Activated T-cell treated with anti-CD3 and anti-CD28 coated beads for 4 hours (primary cell): ENCODE measurements around the gene KLHDC10.
"Not testable (repeated sequence)": the region's sequence is repeated elsewhere in the genome, so short reads cannot be mapped to it uniquely, and the experiment has no call there.

ENCODE experiments used
- DNase-seq: peaks from one replicate; pipeline ENCODE4 v3.0.0-alpha.2; 2020

KLHDC10 gene

GRCh38 chr7:130160023-130160422 lies 89.7 kb downstream of the KLHDC10 start:
- no peak for DNase-seq

DNA sequence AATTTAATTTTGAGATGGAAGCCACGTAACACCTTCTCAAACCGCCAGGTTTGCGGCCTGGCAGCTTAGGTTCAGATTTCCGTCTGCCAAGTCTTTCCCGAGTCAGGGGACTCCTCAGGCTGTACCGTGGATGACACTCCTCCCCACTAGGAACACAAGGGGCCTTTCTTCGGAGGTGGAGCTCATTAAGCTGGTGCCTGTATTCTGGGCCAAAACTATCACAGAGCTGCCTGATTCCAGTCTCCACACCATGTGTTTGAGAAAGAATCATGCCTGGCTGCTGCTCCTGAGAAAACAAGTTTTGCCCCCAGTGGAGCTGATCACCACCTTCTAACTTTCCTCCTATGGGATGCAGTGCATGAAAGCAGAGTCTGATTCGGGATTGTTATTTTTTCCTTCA lies 90.1 kb downstream of the KLHDC10 start:
- DNase-seq = no peak

- no peak for DNase-seq
Measured at GRCh38 chr7:130162196-130162595, 91.9 kb downstream of the KLHDC10 start.

DNA sequence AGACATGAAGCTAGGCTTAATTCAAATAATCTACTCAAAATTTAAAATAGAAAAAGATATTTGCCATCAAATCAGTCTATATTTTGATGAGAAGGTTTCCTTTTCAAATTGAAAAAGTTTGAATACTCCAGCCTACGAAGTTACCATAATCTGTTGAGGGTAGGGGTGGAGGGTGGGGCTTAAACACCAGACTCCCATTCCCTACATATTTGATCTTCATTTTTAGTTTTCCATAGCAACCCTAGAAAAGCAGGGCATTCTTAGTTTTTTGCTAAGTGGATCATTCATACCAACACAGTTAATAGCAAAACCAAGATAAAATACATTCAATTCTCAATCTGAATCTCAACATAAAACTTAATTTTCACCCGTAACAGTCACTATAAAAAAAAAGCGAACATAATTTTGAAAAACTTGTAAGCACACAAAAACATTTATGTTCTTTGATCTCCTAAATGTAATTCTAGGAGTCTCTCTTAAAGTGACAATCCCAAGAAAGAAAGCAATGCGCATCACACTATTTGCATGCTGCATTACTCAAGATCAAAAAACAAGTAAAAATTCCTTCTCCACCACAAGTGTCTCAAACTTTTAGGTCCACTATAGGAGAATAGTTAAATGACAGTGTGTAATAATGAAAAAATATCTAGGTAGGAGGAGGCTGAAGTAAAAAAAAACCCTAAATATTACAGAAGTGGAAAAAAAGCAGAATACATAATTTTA lies 104.1 kb downstream of the KLHDC10 start:
- no peak for DNase-seq

DNA sequence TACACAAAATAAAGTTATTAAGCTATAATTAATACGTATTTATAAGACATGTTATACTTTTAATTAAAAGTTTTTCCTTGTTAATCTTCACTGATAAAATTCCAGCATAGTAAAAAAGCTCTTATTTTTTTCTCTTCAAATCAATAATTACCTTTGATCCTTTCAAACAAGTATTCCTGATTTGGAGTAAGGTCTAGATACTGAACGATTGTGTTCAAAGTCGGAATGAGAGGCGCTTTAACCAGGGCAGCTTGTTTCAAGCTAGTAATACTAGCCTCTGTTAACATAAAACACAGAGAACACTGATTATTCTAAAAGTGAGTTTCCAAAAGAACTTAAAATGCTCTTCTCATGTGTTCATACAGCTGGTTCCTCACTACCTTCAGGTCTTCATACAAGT lies 107.9 kb downstream of the KLHDC10 start:
- no peak for DNase-seq

DNA sequence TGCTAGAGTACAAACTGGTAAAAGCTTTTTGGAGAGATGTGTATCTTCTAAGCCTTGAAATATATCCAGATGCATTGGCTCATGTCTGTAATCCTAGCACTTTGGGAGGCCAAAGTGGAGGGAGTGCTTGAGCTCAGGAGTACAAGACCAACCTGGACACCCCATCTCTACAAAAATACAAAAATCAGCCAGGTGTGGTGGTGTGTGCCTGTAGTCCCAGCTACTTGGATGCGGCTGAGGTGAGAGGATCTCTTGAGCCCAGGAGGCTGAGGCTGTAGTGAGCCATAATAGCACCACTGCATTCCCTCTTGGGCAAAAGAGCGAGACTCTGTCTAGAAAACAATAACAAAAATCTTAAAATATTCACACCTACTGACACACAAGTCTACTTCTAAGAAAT lies 109.3 kb downstream of the KLHDC10 start:
- DNase-seq = no peak

- no peak for DNase-seq
Measured at GRCh38 chr7:130180571-130181262, 110.4 kb downstream of the KLHDC10 start.

DNA sequence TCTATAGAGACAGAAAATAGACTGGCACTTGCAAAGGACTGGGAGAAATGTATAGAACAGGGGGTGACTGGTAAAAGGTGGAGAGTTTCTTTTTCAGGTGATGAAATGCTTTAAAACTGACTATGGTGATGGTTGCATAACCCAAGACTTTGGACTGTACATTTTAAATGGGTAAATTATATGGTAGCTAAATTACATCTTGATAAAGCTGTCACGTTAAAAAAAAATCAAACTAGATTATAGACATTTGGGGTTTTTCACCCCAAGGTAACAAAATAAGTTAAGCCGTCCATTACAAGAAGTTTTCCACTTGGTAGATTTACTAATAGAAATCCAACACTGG lies 110.9 kb downstream of the KLHDC10 start:
- no peak for DNase-seq

GRCh38 chr7:130182990-130183389 lies 112.7 kb downstream of the KLHDC10 start:
- no peak for DNase-seq

DNA sequence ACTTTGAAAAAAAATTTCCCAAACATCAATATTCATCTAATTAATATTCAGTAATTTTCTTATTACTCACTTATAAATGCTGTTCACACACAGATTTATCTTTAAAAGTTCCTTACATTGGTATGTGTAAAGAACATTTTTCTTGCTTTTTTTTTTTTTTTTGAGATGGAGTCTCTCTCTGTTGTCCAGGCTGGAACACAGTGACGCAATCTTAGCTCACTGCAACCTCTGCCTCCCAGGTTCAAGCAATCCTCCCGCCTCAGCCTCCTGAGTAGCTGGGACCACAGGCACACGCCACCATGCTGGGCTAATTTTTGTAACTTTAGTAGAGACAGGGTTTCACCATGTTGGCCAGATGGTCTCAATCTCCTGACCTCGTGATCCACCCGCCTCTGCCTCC lies 114.0 kb downstream of the KLHDC10 start:
- not testable (repeated sequence) for DNase-seq
